Measurements from ENCODE around the gene GRB2. TPM values are rescaled to one million over a fixed set of nuclear protein-coding genes. Genes with fewer than 3 reads are reported as not detected.
"Not testable (repeated sequence)": the region's sequence is repeated elsewhere in the genome, so short reads cannot be mapped to it uniquely, and the experiment has no call there.

The GRB2 gene
- total RNA-seq, 1 donor from 2014 or later = 172 TPM

DNA sequence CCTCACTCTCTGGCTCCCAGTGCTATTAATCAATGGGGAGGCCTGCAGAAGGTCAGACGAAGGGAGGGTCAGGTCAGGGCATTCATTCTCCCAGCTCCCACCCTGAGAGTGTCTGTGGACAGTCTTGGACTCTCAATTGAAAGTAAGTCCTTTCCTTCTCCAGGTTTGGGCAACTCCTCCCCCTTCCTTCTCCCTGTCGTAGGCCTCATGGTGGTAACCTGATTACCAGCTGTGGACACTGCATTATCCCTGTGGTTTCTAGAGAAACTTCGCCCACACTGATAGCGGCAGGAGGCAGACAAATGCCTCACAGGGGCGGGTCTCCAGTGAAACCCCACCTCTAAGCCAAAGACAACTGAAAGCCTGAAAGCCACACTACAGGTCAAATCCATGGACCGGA lies 58.6 kb downstream of the GRB2 start:
- Mint-ChIP-seq H3K9me3 (no peaks in the 10 kb centered on the region), H3K4me1 (peaks cover 79% of the 10 kb centered on the region), H3K36me3 (ENCODE audit: low read depth) (peaks cover 5% of the 10 kb centered on the region), H3K27ac (peak overlapping the region; percentile 82), H3K4me3 (peak overlapping the region; percentile 73), H3K27me3 (no peaks in the 10 kb centered on the region)
- no peak for DNase-seq
- intact Hi-C loops (cut with micrococcal nuclease) = loop anchor here (1.0 to 2.0 kb wide), 4 partner anchors 9 to 48 kb away; no protein-coding TSS in a partner anchor

DNA sequence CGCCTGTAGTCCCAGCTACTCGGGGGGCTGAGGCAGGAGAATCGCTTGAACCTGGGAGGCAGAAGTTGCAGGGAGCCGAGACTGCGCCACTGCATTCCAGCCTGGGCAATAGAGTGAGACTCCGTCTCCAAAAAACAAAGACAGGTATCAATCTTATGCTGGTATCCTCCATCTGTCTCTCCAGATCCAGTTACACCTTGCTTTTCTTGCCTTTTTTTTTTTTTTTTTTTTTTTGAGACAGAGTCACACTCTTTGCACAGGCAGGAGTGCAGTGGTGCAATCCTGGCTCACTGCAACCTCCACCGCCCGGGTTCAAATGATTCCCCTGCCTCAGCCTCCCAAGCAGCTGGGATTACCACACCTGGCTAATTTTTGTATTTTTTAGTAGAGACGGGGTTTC lies 59.1 kb downstream of the GRB2 start:
- Mint-ChIP-seq H3K4me3 (peak overlapping the region; percentile 73), H3K4me1 (peaks cover 82% of the 10 kb centered on the region), H3K27ac (peak overlapping the region; percentile 82)
- not testable (repeated sequence) for H3K27me3 Mint-ChIP-seq; H3K9me3 Mint-ChIP-seq; DNase-seq; H3K36me3 Mint-ChIP-seq (ENCODE audit: low read depth)
- intact Hi-C loops (cut with micrococcal nuclease) = loop anchor here (2.0 kb wide), 3 partner anchors 24 to 48 kb away; no protein-coding TSS in a partner anchor

DNA sequence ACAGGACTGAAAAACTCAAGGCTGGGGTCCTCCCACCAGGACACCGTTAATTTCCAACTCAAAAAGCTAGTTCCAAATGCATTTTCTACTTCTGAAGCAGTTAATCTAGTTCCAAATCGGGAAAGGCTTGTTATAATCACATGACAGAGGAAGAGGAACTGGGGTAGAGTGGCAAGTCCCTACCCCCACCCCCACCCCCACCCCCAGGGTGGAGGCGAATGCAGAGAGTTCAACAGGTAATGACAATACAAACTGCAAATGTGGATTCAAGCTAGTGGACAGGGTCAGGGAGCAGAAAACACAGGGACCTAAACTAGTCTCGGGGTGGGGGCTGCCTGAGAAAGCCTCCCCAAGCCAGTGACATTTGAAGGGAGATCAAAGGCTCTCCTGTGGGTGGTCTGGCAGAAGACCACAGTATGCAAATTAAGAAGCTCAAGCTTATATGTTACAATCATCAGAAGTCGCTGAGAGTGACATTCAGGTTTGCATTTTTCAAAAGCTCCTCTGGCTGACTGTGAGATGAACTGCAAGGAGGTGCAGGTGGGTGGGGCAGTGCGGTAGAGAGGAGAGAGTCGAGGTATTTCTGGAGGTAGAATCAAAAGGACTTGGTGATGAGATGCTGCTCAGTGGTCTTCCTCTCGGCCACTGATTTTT lies 59.8 kb downstream of the GRB2 start:
- intact Hi-C loops (cut with micrococcal nuclease) = loop anchor here (2.0 kb wide), 4 partner anchors 21 to 49 kb away; no protein-coding TSS in a partner anchor
- Mint-ChIP-seq H3K4me1 (peaks cover 81% of the 10 kb centered on the region), H3K9me3 (no peaks in the 10 kb centered on the region), H3K27ac (peak overlapping the region; percentile 88), H3K27me3 (no peaks in the 10 kb centered on the region), H3K4me3 (peak overlapping the region; percentile 73), H3K36me3 (ENCODE audit: low read depth) (peaks cover 4% of the 10 kb centered on the region)
- DNase-seq = peak; percentile 80

DNA sequence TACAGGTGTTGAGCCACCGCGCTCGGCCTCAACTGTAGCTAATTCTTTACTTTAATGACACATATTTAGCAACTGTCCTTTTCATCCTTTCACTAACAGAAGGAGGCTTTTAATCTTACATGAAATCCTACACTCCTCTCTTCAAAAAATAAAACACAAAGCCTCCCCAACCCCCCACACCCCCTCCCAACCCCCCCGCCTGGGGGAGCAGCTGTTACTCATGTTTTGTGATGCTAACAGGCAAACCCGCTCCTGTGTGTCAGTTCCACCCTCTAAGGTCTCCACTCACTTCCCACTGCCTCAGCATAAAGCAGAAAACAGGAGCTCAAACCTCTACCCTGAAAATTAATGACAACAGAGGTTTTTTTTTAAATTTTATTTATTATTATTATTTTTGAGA lies 60.8 kb downstream of the GRB2 start:
- H3K27me3 Mint-ChIP-seq = no peaks in the 10 kb centered on the region
- peaks cover 2% of the 10 kb centered on the region for H3K9me3 Mint-ChIP-seq
- peak overlapping the region; percentile 27 for H3K4me3 Mint-ChIP-seq
- peaks cover 7% of the 10 kb centered on the region for H3K36me3 Mint-ChIP-seq (ENCODE audit: low read depth)
- DNase-seq = no peak
- H3K4me1 Mint-ChIP-seq = peaks cover 79% of the 10 kb centered on the region
- intact Hi-C loops (cut with micrococcal nuclease) = loop anchor here (2.0 kb wide), 1 partner anchor 22 kb away; no protein-coding TSS in a partner anchor
- H3K27ac Mint-ChIP-seq = peak overlapping the region; percentile 48

- H3K4me3 Mint-ChIP-seq = no peak overlapping the region
Observed at GRCh38 chr17:75342996-75343395, 62.5 kb downstream of the GRB2 start.

DNA sequence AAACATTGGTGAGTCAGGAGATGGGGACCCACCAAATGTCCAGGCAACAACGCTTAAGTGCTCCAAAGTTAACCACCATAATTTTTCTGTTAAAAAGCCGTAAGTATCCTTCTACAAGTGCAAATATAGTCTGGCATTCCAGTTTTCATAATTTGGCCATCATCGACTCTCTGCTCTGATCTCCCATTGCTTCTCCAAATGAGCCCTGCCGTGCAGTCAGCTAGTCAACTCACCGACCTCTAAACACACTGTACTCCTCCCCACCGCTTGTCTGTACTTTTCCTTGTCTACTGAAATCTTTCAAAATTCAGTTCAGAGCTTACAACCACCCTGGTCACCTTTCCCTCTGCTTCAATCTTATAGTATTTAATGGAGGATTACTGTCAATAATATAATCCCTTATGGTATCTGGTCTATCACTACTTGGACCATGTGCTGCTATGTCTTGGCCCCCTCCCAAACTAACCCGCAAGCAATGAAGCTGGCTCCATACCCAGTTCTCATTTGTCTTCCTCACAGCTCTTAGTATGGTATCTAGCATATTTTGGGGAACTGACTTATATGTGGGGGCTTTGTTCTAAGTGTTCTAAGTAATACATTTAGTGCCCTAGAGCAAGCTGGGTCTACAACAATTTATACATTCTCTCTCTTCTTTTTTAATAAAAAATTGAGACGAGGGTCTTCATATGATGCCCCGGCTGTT lies 63.5 kb downstream of the GRB2 start:
- H3K9me3 Mint-ChIP-seq = peaks cover 2% of the 10 kb centered on the region
- DNase-seq = no peak
- peak overlapping the region; percentile 4 for H3K4me3 Mint-ChIP-seq
- intact Hi-C loops (cut with micrococcal nuclease) = no loop called here
- peaks cover 7% of the 10 kb centered on the region for H3K36me3 Mint-ChIP-seq (ENCODE audit: low read depth)
- no peaks in the 10 kb centered on the region for H3K27me3 Mint-ChIP-seq
- H3K27ac Mint-ChIP-seq = peak overlapping the region; percentile 78
- H3K4me1 Mint-ChIP-seq = peaks cover 70% of the 10 kb centered on the region

More at GRCh38 chr17:75342996-75343395, 62.5 kb downstream of the GRB2 start:
- Mint-ChIP-seq H3K27ac (peak overlapping the region; percentile 21), H3K9me3 (peaks cover 2% of the 10 kb centered on the region), H3K36me3 (ENCODE audit: low read depth) (peaks cover 7% of the 10 kb centered on the region), H3K27me3 (no peaks in the 10 kb centered on the region), H3K4me1 (peaks cover 78% of the 10 kb centered on the region)
- DNase-seq = no peak
- intact Hi-C loops (cut with micrococcal nuclease) = no loop called here

DNA sequence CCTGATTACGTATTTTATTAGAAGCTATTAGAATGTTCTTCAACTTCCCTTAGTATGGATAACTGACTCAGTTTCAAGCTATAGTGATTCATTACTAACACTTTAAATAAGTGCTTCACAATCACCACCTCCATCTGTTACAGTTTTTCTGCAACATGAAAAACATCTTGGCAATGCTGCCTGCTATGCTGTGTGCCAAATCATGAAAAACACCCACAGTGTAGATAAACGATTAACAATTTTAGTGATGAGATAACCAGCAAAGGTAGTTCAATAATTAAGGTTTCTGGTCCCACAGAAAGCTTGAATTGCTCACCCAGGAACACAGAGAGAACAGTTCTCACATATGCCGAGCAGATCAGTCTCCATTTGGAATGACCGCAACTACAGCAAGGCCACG lies 64.8 kb downstream of the GRB2 start:
- Mint-ChIP-seq H3K4me1 (peaks cover 70% of the 10 kb centered on the region), H3K9me3 (peaks cover 2% of the 10 kb centered on the region), H3K27ac (peak overlapping the region; percentile 59), H3K27me3 (no peaks in the 10 kb centered on the region), H3K36me3 (ENCODE audit: low read depth) (peaks cover 7% of the 10 kb centered on the region), H3K4me3 (no peak overlapping the region)
- intact Hi-C loops (cut with micrococcal nuclease) = no loop called here
- no peak for DNase-seq

DNA sequence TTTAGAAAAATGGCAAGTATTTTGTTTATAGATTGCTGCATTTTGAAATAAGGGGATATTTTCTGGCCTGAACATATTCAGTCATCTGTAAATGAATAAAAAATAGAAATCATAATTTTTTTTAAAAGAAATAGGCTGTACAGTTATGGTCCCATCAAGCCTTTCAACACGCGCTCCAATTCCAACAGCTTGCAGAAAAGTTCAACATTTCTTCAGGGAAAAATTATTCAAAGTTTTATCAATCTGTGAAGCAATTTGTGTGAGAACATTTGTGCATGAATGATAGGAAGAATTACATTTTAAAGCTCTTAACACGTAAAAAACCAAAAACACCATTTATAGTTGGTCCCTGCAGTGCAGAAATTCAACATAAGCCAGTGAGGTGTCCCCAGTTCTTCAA lies 65.5 kb downstream of the GRB2 start:
- peaks cover 69% of the 10 kb centered on the region for H3K4me1 Mint-ChIP-seq
- peaks cover 2% of the 10 kb centered on the region for H3K9me3 Mint-ChIP-seq
- H3K27me3 Mint-ChIP-seq = no peaks in the 10 kb centered on the region
- peak overlapping the region; percentile 90 for H3K27ac Mint-ChIP-seq
- intact Hi-C loops (cut with micrococcal nuclease) = loop anchor here (2.0 kb wide), 2 partner anchors 13 to 65 kb away; partner anchors contain the start of gene GRB2
- H3K4me3 Mint-ChIP-seq = peak overlapping the region; percentile 79
- H3K36me3 Mint-ChIP-seq (ENCODE audit: low read depth) = peaks cover 7% of the 10 kb centered on the region
- no peak for DNase-seq

DNA sequence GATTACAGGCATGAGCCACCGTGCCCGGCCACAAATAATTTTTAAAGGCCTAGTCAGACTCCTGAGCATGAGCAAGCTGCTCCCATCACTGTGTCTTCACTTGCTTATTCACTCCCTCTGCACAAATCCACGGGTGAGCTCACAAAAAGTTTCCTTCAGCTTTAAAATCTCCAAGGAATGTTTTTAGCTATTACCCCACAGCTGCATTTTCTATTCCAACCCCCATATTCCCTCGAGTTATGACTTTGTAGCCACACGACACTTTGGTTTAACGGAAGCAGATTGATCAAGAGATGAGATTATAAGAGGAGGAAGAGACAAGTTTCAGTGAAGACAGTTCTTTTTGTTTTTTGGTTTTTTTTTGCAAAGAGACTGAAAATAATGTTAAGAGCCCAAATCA lies 67.1 kb downstream of the GRB2 start:
- peak; percentile 75 for DNase-seq
- peaks cover 7% of the 10 kb centered on the region for H3K36me3 Mint-ChIP-seq (ENCODE audit: low read depth)
- peaks cover 2% of the 10 kb centered on the region for H3K9me3 Mint-ChIP-seq
- peak overlapping the region; percentile 86 for H3K27ac Mint-ChIP-seq
- intact Hi-C loops (cut with micrococcal nuclease) = loop anchor here (1.0 to 2.0 kb wide), 4 partner anchors 9 to 66 kb away; partner anchors contain the start of genes GRB2 and SLC25A19
- peaks cover 61% of the 10 kb centered on the region for H3K4me1 Mint-ChIP-seq
- H3K27me3 Mint-ChIP-seq = no peaks in the 10 kb centered on the region
- peak overlapping the region; percentile 69 for H3K4me3 Mint-ChIP-seq

DNA sequence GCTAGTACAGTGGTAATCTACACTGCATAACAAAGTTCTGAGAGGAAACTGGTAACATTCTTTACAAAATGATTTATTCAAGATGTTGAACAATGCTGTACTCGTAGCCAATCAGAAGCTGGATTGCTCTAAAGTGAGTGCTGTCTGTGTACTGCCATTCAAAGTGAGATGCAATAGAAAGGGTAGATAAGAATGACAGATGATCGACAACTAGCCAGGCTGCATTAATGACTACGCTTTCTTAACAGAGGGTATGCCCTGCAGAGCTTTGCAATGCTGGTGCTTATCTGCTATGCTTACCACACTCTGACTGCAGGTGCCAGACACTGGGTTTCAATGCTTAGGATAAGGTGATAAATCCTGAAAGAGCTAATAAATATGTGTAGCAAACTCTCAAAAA lies 70.2 kb downstream of the GRB2 start:
- Mint-ChIP-seq H3K9me3 (peaks cover 2% of the 10 kb centered on the region), H3K27me3 (no peaks in the 10 kb centered on the region), H3K36me3 (ENCODE audit: low read depth) (peaks cover 15% of the 10 kb centered on the region), H3K27ac (no peak overlapping the region), H3K4me3 (no peak overlapping the region), H3K4me1 (peaks cover 51% of the 10 kb centered on the region)
- intact Hi-C loops (cut with micrococcal nuclease) = no loop called here
- DNase-seq = no peak

GRCh38 chr17:75334723-75335122 lies 70.8 kb downstream of the GRB2 start:
- intact Hi-C loops (cut with micrococcal nuclease) = no loop called here
- Mint-ChIP-seq H3K27ac (no peak overlapping the region), H3K36me3 (ENCODE audit: low read depth) (peaks cover 12% of the 10 kb centered on the region), H3K9me3 (no peaks in the 10 kb centered on the region), H3K27me3 (no peaks in the 10 kb centered on the region), H3K4me1 (peaks cover 47% of the 10 kb centered on the region), H3K4me3 (no peak overlapping the region)
- DNase-seq = no peak

DNA sequence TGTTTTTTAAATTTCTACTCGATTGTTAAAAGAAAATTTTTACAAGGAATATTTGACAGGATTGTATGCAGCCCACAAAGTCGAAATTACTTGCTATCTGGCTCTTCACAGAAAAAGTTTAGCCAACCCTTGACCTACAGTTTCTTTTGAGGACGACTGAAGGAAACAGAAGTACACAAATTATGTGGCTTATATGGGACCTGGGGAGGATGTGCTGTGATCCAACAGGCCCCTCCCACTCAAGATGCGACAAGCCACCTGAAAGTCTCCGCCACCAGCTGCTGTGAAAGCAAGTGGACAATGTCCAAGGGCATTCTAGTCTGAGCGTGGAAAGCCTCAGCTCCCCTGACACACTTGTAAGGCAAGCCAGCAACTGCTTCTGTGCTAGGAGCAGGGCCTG lies 73.8 kb downstream of the GRB2 start:
- H3K27me3 Mint-ChIP-seq = no peaks in the 10 kb centered on the region
- peaks cover 17% of the 10 kb centered on the region for H3K36me3 Mint-ChIP-seq (ENCODE audit: low read depth)
- DNase-seq = no peak
- H3K4me3 Mint-ChIP-seq = no peak overlapping the region
- peak overlapping the region; percentile 51 for H3K27ac Mint-ChIP-seq
- H3K9me3 Mint-ChIP-seq = no peaks in the 10 kb centered on the region
- intact Hi-C loops (cut with micrococcal nuclease) = no loop called here
- peaks cover 44% of the 10 kb centered on the region for H3K4me1 Mint-ChIP-seq

DNA sequence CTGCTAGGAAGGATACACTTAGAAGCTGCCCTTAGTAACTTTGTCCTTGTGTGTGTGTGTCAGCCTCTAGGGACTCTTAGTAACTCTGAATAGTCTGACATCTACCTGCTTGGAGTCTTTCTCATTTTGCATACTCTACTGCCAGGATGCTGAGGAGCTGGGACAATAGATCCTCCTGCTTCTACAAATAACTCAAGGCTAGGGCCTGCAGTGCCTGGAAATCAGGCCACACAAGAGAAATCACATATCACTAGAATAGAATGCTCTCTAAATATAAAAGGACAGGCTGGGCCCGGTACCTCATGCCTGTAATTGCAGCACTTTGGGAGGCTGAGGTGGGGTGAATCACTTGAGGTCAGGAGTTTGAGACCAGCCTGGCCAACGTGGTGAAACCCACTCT lies 77.7 kb downstream of the GRB2 start:
- H3K27ac Mint-ChIP-seq = peak overlapping the region; percentile 59
- peaks cover 32% of the 10 kb centered on the region for H3K36me3 Mint-ChIP-seq (ENCODE audit: low read depth)
- peaks cover 41% of the 10 kb centered on the region for H3K4me1 Mint-ChIP-seq
- no peak overlapping the region for H3K4me3 Mint-ChIP-seq
- intact Hi-C loops (cut with micrococcal nuclease) = no loop called here
- no peaks in the 10 kb centered on the region for H3K9me3 Mint-ChIP-seq
- no peak for DNase-seq
- no peaks in the 10 kb centered on the region for H3K27me3 Mint-ChIP-seq

DNA sequence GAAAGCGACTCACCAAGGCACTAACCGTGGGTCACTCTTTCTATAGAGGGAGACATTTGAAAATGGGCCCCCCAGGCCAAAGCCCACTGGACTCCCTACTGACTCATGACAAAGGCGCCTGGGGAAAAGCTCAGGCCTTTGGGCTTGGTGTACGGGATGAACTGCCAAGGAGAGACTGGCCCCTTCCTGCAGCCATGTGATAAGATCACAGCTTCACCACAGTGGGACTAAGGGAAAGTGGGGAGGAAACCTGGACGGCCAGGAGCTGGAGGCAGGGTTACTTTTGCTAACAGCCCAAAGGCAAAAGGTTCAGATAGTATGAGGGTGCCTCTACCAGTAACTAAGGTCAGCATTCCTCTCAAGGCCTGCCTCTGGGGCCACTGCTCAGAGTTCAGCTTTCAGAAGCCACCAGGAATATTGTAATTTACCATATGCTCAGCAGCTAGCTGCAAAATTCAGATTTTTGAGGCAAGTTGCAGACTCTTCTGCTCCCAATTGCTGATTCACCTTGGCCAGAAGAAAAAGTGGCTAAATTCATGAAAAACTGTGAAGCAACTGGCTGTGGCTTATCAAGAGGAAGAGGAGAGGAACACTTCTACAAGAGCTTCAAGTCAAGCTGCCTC lies 79.1 kb downstream of the GRB2 start:
- Mint-ChIP-seq H3K4me3 (no peak overlapping the region), H3K4me1 (peaks cover 29% of the 10 kb centered on the region), H3K36me3 (ENCODE audit: low read depth) (peaks cover 32% of the 10 kb centered on the region), H3K27ac (peak overlapping the region; percentile 67), H3K27me3 (no peaks in the 10 kb centered on the region), H3K9me3 (no peaks in the 10 kb centered on the region)
- no peak for DNase-seq
- intact Hi-C loops (cut with micrococcal nuclease) = no loop called here
